IPS-15b (cell line): ENCODE measurements around the gene KLRD1.
"Not testable (repeated sequence)": the region's sequence is repeated elsewhere in the genome, so short reads cannot be mapped to it uniquely, and the experiment has no call there.

ENCODE experiments used
- H3K27me3 ChIP-seq: one replicate; pipeline ENCODE4 v1.6.1; 2013; ENCODE audit warnings: low read length; ENCODE audit not compliant: control insufficient read depth, insufficient read depth
- H3K36me3 ChIP-seq: one replicate; pipeline ENCODE4 v1.6.1; 2013; ENCODE audit warnings: low read length; ENCODE audit not compliant: control insufficient read depth, insufficient read depth
- H3K4me1 ChIP-seq: one replicate; pipeline ENCODE4 v1.6.1; 2013; ENCODE audit warnings: mild to moderate bottlenecking, low read length; ENCODE audit not compliant: control insufficient read depth, insufficient read depth
- H3K4me3 ChIP-seq: one replicate; pipeline ENCODE4 v1.5.1; 2013; ENCODE audit warnings: low read depth, low read length
- H3K9ac ChIP-seq: one replicate; pipeline ENCODE4 v1.6.1; 2013; ENCODE audit warnings: low read depth, mild to moderate bottlenecking, low read length
- H3K9me3 ChIP-seq: one replicate; pipeline ENCODE4 v1.6.1; 2013; ENCODE audit warnings: mild to moderate bottlenecking, low read length; ENCODE audit not compliant: control insufficient read depth, insufficient read depth

KLRD1 gene

GRCh38 chr12:10339053-10339840 lies 31.6 kb downstream of the KLRD1 start:
- Histone ChIP-seq H3K4me3 (no peak overlapping the region), H3K36me3 (no peaks in the 10 kb centered on the region), H3K9ac (no peak overlapping the region), H3K4me1 (no peaks in the 10 kb centered on the region), H3K9me3 (peaks cover 5% of the 10 kb centered on the region), H3K27me3 (no peaks in the 10 kb centered on the region)

GRCh38 chr12:10340946-10341345 lies 33.3 kb downstream of the KLRD1 start:
- H3K9me3 ChIP-seq, H3K9ac ChIP-seq, H3K4me1 ChIP-seq, H3K4me3 ChIP-seq, H3K36me3 ChIP-seq, H3K27me3 ChIP-seq: not testable (repeated sequence)

- Histone ChIP-seq H3K4me1 (no peaks in the 10 kb centered on the region), H3K9ac (no peak overlapping the region), H3K36me3 (no peaks in the 10 kb centered on the region), H3K9me3 (peaks cover 5% of the 10 kb centered on the region), H3K27me3 (no peaks in the 10 kb centered on the region), H3K4me3 (no peak overlapping the region)
Observed at GRCh38 chr12:10341892-10342509, 34.3 kb downstream of the KLRD1 start.

GRCh38 chr12:10351457-10351856 lies 43.8 kb downstream of the KLRD1 start:
- H3K4me3 ChIP-seq, H3K27me3 ChIP-seq, H3K36me3 ChIP-seq, H3K4me1 ChIP-seq, H3K9me3 ChIP-seq, H3K9ac ChIP-seq: not testable (repeated sequence)

- Histone ChIP-seq H3K36me3 (no peaks in the 10 kb centered on the region), H3K27me3 (no peaks in the 10 kb centered on the region), H3K4me1 (peaks cover 6% of the 10 kb centered on the region), H3K9ac (no peak overlapping the region), H3K4me3 (no peak overlapping the region), H3K9me3 (no peaks in the 10 kb centered on the region)
Observed at GRCh38 chr12:10354071-10354470, 46.4 kb downstream of the KLRD1 start.

- H3K27me3 ChIP-seq = no peaks in the 10 kb centered on the region
- no peak overlapping the region for H3K4me3 ChIP-seq
- H3K4me1 ChIP-seq = peaks cover 6% of the 10 kb centered on the region
- H3K9ac ChIP-seq = no peak overlapping the region
- H3K9me3 ChIP-seq = no peaks in the 10 kb centered on the region
- no peaks in the 10 kb centered on the region for H3K36me3 ChIP-seq
Observed at GRCh38 chr12:10354502-10354901, 46.8 kb downstream of the KLRD1 start.

- Histone ChIP-seq H3K4me1 (peaks cover 25% of the 10 kb centered on the region), H3K27me3 (no peaks in the 10 kb centered on the region), H3K4me3 (no peak overlapping the region), H3K9ac (no peak overlapping the region), H3K9me3 (no peaks in the 10 kb centered on the region), H3K36me3 (no peaks in the 10 kb centered on the region)
Observed at GRCh38 chr12:10358131-10358530, 50.5 kb downstream of the KLRD1 start.

GRCh38 chr12:10358969-10359368 lies 51.3 kb downstream of the KLRD1 start:
- H3K27me3 ChIP-seq = no peaks in the 10 kb centered on the region

GRCh38 chr12:10361084-10361483 lies 53.4 kb downstream of the KLRD1 start:
- no peak overlapping the region for H3K9ac ChIP-seq

More at GRCh38 chr12:10358969-10359368, 51.3 kb downstream of the KLRD1 start:
- Histone ChIP-seq H3K9me3 (no peaks in the 10 kb centered on the region), H3K4me1 (peaks cover 31% of the 10 kb centered on the region), H3K4me3 (no peak overlapping the region), H3K9ac (no peak overlapping the region), H3K36me3 (no peaks in the 10 kb centered on the region)

GRCh38 chr12:10361622-10362021 lies 54.0 kb downstream of the KLRD1 start:
- H3K4me3 ChIP-seq = peak overlapping the region; percentile 5
- no peaks in the 10 kb centered on the region for H3K36me3 ChIP-seq
- no peaks in the 10 kb centered on the region for H3K9me3 ChIP-seq
- H3K4me1 ChIP-seq = peaks cover 43% of the 10 kb centered on the region
- H3K9ac ChIP-seq = no peak overlapping the region
- H3K27me3 ChIP-seq = no peaks in the 10 kb centered on the region

More at GRCh38 chr12:10361084-10361483, 53.4 kb downstream of the KLRD1 start:
- peaks cover 39% of the 10 kb centered on the region for H3K4me1 ChIP-seq
- H3K9me3 ChIP-seq = no peaks in the 10 kb centered on the region
- H3K36me3 ChIP-seq = no peaks in the 10 kb centered on the region
- H3K4me3 ChIP-seq = peak overlapping the region; percentile 5
- H3K27me3 ChIP-seq = no peaks in the 10 kb centered on the region

GRCh38 chr12:10362325-10362724 lies 54.7 kb downstream of the KLRD1 start:
- Histone ChIP-seq H3K4me1 (peaks cover 43% of the 10 kb centered on the region), H3K4me3 (no peak overlapping the region), H3K27me3 (no peaks in the 10 kb centered on the region), H3K36me3 (no peaks in the 10 kb centered on the region), H3K9ac (no peak overlapping the region), H3K9me3 (no peaks in the 10 kb centered on the region)
